CD14-positive monocyte (primary cell): Measurements from ENCODE around the gene CUEDC2. TPM values are rescaled to one million over a fixed set of nuclear protein-coding genes. Genes with fewer than 3 reads are reported as not detected.

Experiments used
- DNase-seq, 3 donors: peaks; one replicate each; pipeline ENCODE4 v3.0.0-alpha.2; 2011 to 2022
- H2AFZ ChIP-seq: 2 replicates; pipeline ENCODE4 v1.6.0; 2012; ENCODE audit warnings: mild to moderate bottlenecking, low read depth, low read length, inconsistent platforms; ENCODE audit not compliant: insufficient read depth, poor library complexity, severe bottlenecking
- H3K27ac ChIP-seq, 2 donors: 1 replicate in 1 of 2; 2 replicates in 1 of 2; pipeline ENCODE4 v1.5.1; 2012 to 2013; ENCODE audit warnings: low read length in 2 of 2, control low read depth in 1 of 2, inconsistent platforms in 1 of 2, low read depth in 1 of 2, mild to moderate bottlenecking in 1 of 2
- H3K27me3 ChIP-seq, 2 donors: one replicate each; pipeline versions ENCODE4 v1.6.0 to v1.6.1; 2011 to 2013; ENCODE audit warnings: low read length in 2 of 2; ENCODE audit not compliant: control insufficient read depth in 2 of 2, insufficient read depth in 2 of 2
- H3K36me3 ChIP-seq, 2 donors: replicated peaks in 1 of 2; 1 replicate in 1 of 2; 2 replicates in 1 of 2; pipeline versions ENCODE4 v1.5.1 to v1.6.1; 2012 to 2013; ENCODE audit warnings: low read length in 2 of 2, control low read depth in 1 of 2, inconsistent platforms in 1 of 2, mild to moderate bottlenecking in 1 of 2; ENCODE audit not compliant: insufficient read depth in 2 of 2, control insufficient read depth in 1 of 2
- H3K4me1 ChIP-seq, 2 donors: 1 replicate in 1 of 2; 2 replicates in 1 of 2; pipeline versions ENCODE4 v1.5.1 to v1.6.1; 2012 to 2013; ENCODE audit warnings: low read length in 2 of 2, control low read depth in 1 of 2, inconsistent platforms in 1 of 2, mild to moderate bottlenecking in 1 of 2, moderate library complexity in 1 of 2; ENCODE audit not compliant: insufficient read depth in 2 of 2, control insufficient read depth in 1 of 2
- H3K4me2 ChIP-seq: replicated peaks from 2 replicates; pipeline ENCODE3; 2012; ENCODE audit warnings: low read length, moderate library complexity, mild to moderate bottlenecking; ENCODE audit not compliant: poor library complexity, severe bottlenecking; ENCODE audit errors: extremely low read depth
- H3K4me3 ChIP-seq, 3 experiments: fragments of 200-600 bp in 1 of 3; sonication (generic) in 1 of 3; replicated peaks in 1 of 3; 1 replicate in 2 of 3; 2 replicates in 1 of 3; pipeline ENCODE4 v1.5.1; 2011 to 2013; ENCODE audit warnings: low read length in 3 of 3, mild to moderate bottlenecking in 3 of 3, control low read depth in 2 of 3, low read depth in 2 of 3, inconsistent platforms in 1 of 3, moderate library complexity in 1 of 3
- H3K79me2 ChIP-seq: 2 replicates; pipeline ENCODE4 v1.6.0; 2012; ENCODE audit warnings: mild to moderate bottlenecking, control low read depth, inconsistent platforms, low read length, moderate library complexity; ENCODE audit not compliant: insufficient read depth
- H3K9ac ChIP-seq: 2 replicates; pipeline ENCODE4 v1.6.0; 2017; ENCODE audit warnings: low read length, mild to moderate bottlenecking; ENCODE audit not compliant: insufficient read depth, poor library complexity, severe bottlenecking
- H3K9me3 ChIP-seq, 2 donors: replicated peaks in 1 of 2; 1 replicate in 1 of 2; 2 replicates in 1 of 2; pipeline versions ENCODE4 v1.5.1 to v1.6.1; 2012 to 2013; ENCODE audit warnings: low read length in 2 of 2, control low read depth in 1 of 2; ENCODE audit not compliant: control insufficient read depth in 1 of 2, insufficient read depth in 1 of 2
- H4K20me1 ChIP-seq: 2 replicates; pipeline ENCODE4 v1.6.0; 2012; ENCODE audit warnings: mild to moderate bottlenecking, low read length, control low read depth, moderate library complexity; ENCODE audit not compliant: insufficient read depth
- H3K27ac Mint-ChIP-seq, 7 donors: one replicate each; pipeline ENCODE4 v1.8.0; 2020; ENCODE audit warnings: mild to moderate bottlenecking in 7 of 7, mixed read lengths in 7 of 7, moderate library complexity in 6 of 7, inconsistent platforms in 2 of 7
- H3K27me3 Mint-ChIP-seq, 3 donors: one replicate each; pipeline ENCODE4 v1.8.0; 2021 to 2022; ENCODE audit warnings: low read depth in 3 of 3, mild to moderate bottlenecking in 3 of 3, mixed read lengths in 3 of 3, moderate library complexity in 3 of 3, inconsistent platforms in 1 of 3
- H3K36me3 Mint-ChIP-seq, 2 donors: one replicate each; pipeline ENCODE4 v1.8.0; 2020; ENCODE audit warnings: mixed read lengths in 2 of 2, inconsistent platforms in 1 of 2, mild to moderate bottlenecking in 1 of 2
- H3K4me1 Mint-ChIP-seq: one replicate; pipeline ENCODE4 v1.8.0; 2020; ENCODE audit warnings: mild to moderate bottlenecking, mixed read lengths
- H3K4me3 Mint-ChIP-seq, 2 donors: one replicate each; pipeline ENCODE4 v1.8.0; 2020; ENCODE audit warnings: mild to moderate bottlenecking in 2 of 2, mixed read lengths in 2 of 2, moderate library complexity in 1 of 2
- H3K9me3 Mint-ChIP-seq, 7 donors: one replicate each; pipeline ENCODE4 v1.8.0; 2020 to 2022; ENCODE audit warnings: mixed read lengths in 7 of 7, mild to moderate bottlenecking in 6 of 7, moderate library complexity in 6 of 7, inconsistent platforms in 2 of 7
- CTCF ChIP-seq: fragments of 200-600 bp; IDR thresholded peaks from one replicate; pipeline ENCODE4 v1.8.0; 2022; ENCODE audit warnings: antibody characterized with exemption, mild to moderate bottlenecking
- WGBS: methylation state at CpG from one replicate; pipeline ENCODE4 v1.1.5; 2013; ENCODE audit warnings: missing lambda C conversion rate; ENCODE audit not compliant: insufficient coverage; 5-methylcytosine and 5-hydroxymethylcytosine counted together
- intact Hi-C, 2 donors: fragments of 100-400 bp; cut with micrococcal nuclease; formaldehyde crosslinking; loops; one replicate each; pipeline versions ENCODE4 v1.15.0 to v1.15.1; 2023
- polyA plus RNA-seq, 3 donors: library from polyadenylated mRNA; depleted of rRNA in 1 of 3; unstranded in 2 of 3; stranded (reverse) in 1 of 3; fragments of 300-500 nt in 2 of 3; fragments of >200 nt in 1 of 3; fragmentation: Illumina TruSeq in 2 of 3; gene quantifications; 1 replicate in 2 of 3; 2 replicates in 1 of 3; pipeline ENCODE4 v1.2.3, GENCODE V29; 2012 to 2021

CUEDC2 gene
- polyA plus RNA-seq, 3 donors: 58.5 to 70.2 (median 66.7) TPM

DNA sequence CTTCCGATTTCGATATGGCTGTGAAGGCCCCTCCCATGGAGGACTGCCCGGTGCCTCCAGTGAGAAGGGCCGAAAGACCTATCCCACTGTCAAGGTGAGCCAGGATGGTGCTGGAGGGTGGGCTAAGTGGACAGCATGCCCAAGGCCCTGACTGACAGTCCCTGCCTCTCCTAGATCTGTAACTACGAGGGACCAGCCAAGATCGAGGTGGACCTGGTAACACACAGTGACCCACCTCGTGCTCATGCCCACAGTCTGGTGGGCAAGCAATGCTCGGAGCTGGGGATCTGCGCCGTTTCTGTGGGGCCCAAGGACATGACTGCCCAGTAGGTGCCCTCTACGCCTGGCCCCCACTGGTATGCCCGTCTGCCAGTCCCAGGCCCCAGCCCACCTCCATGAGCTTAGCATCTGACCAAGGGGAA lies 35.6 kb downstream of the CUEDC2 start:
- H3K4me1 ChIP-seq: peaks cover 33 to 48% of the 10 kb centered on the region in 2 donors
- peak overlapping the region; percentile 98 to 100 (median 99) for H3K27ac Mint-ChIP-seq
- no peak overlapping the region for H2AFZ ChIP-seq
- H3K9me3 Mint-ChIP-seq: no peaks in the 10 kb centered on the region
- no peak for DNase-seq
- H3K79me2 ChIP-seq: peaks cover 19% of the 10 kb centered on the region
- peaks cover 46 to 56% of the 10 kb centered on the region in 2 donors for H3K36me3 Mint-ChIP-seq
- TF ChIP-seq CTCF: no peak
- peak overlapping the region; percentile 91 to 95 for H3K4me3 Mint-ChIP-seq
- peaks cover 0 to 9% of the 10 kb centered on the region in 2 donors for H3K27me3 ChIP-seq
- intact Hi-C loops: loop anchor here (10.0 kb wide), 2 partner anchors 78 to 188 kb away; no protein-coding TSS in a partner anchor
- peaks cover 5 to 11% (median 11%) of the 10 kb centered on the region in 3 donors for H3K27me3 Mint-ChIP-seq
- H4K20me1 ChIP-seq: peaks cover 57% of the 10 kb centered on the region
- H3K4me1 Mint-ChIP-seq: peaks cover 39% of the 10 kb centered on the region
- H3K27ac ChIP-seq: peak overlapping the region in 1 of 2 donors; percentile 100
- peaks cover 41 to 45% of the 10 kb centered on the region in 2 donors for H3K36me3 ChIP-seq
- H3K4me3 ChIP-seq: peak overlapping the region in 2 of 3 experiments; percentile 89 to 94
- H3K9ac ChIP-seq: peak overlapping the region; percentile 99
- peak overlapping the region; percentile 78 for H3K4me2 ChIP-seq
- no peaks in the 10 kb centered on the region for H3K9me3 ChIP-seq
- 95% methylated on average over 6 of the region's 12 CpGs for WGBS

- H2AFZ ChIP-seq: no peak overlapping the region
- peak overlapping the region; percentile 78 for H3K4me2 ChIP-seq
- peaks cover 5 to 11% (median 11%) of the 10 kb centered on the region in 3 donors for H3K27me3 Mint-ChIP-seq
- H3K4me1 Mint-ChIP-seq: peaks cover 39% of the 10 kb centered on the region
- no peaks in the 10 kb centered on the region for H3K9me3 ChIP-seq
- H3K27me3 ChIP-seq: peaks cover 0 to 9% of the 10 kb centered on the region in 2 donors
- 69% methylated on average over 3 of the region's 4 CpGs for WGBS
- H3K79me2 ChIP-seq: peaks cover 19% of the 10 kb centered on the region
- peaks cover 36 to 41% of the 10 kb centered on the region in 2 donors for H3K36me3 ChIP-seq
- peak overlapping the region; percentile 96 to 100 for H3K27ac ChIP-seq
- DNase-seq: no peak
- intact Hi-C loops: loop anchor here (10.0 kb wide), 2 partner anchors 79 to 189 kb away; no protein-coding TSS in a partner anchor
- H3K9me3 Mint-ChIP-seq: no peaks in the 10 kb centered on the region
- H3K4me1 ChIP-seq: peaks cover 33 to 48% of the 10 kb centered on the region in 2 donors
- peak overlapping the region; percentile 98 to 100 (median 99) for H3K27ac Mint-ChIP-seq
- TF ChIP-seq CTCF: no peak
- H3K36me3 Mint-ChIP-seq: peaks cover 42 to 51% of the 10 kb centered on the region in 2 donors
- H4K20me1 ChIP-seq: peaks cover 53% of the 10 kb centered on the region
- peak overlapping the region; percentile 84 to 94 (median 89) for H3K4me3 ChIP-seq
- peak overlapping the region; percentile 91 to 95 for H3K4me3 Mint-ChIP-seq
- H3K9ac ChIP-seq: peak overlapping the region; percentile 99
These were observed 36.1 kb downstream of the CUEDC2 start for GRCh38 chr10:102396317-102396650.
